ENCODE results near the gene RBFOX2.

- TF ChIP-seq CTCF (IDR thresholded peaks at IDR 0.05) (no peak), POLR2A (IDR thresholded peaks at IDR 0.05) (no peak)
These were observed 302.2 kb downstream of the RBFOX2 start for GRCh38 chr22:35726398-35726797.
